Activated naive CD4-positive, alpha-beta T cell treated with anti-CD3 and anti-CD28 coated beads, Interleukin-2, amount 50 U/mL, for 24 hours (primary cell): Measurements from ENCODE around the gene SKI.
"Not testable (repeated sequence)": the region's sequence is repeated elsewhere in the genome, so short reads cannot be mapped to it uniquely, and the experiment has no call there.

ENCODE experiments used
- H3K27ac Mint-ChIP-seq: one replicate; pipeline ENCODE4 v1.8.0; 2021; ENCODE audit warnings: mild to moderate bottlenecking, mixed read lengths
- H3K27me3 Mint-ChIP-seq: one replicate; pipeline ENCODE4 v1.8.0; 2021; ENCODE audit warnings: mixed read lengths
- H3K36me3 Mint-ChIP-seq: one replicate; pipeline ENCODE4 v1.8.0; 2021; ENCODE audit warnings: mixed read lengths
- H3K4me1 Mint-ChIP-seq: one replicate; pipeline ENCODE4 v1.8.0; 2021; ENCODE audit warnings: mixed read lengths
- H3K4me3 Mint-ChIP-seq: one replicate; pipeline ENCODE4 v1.8.0; 2021; ENCODE audit warnings: mild to moderate bottlenecking, mixed read lengths
- H3K9me3 Mint-ChIP-seq: one replicate; pipeline ENCODE4 v1.8.0; 2021; ENCODE audit warnings: mixed read lengths

Gene SKI

GRCh38 chr1:2238361-2239012, 10.4 kb downstream of the SKI start:
- Mint-ChIP-seq H3K4me3 (peak overlapping the region; percentile 64), H3K9me3 (no peaks in the 10 kb centered on the region), H3K27me3 (no peaks in the 10 kb centered on the region), H3K36me3 (peaks cover 3% of the 10 kb centered on the region), H3K27ac (no peak overlapping the region), H3K4me1 (peaks cover 85% of the 10 kb centered on the region)

- H3K36me3 Mint-ChIP-seq, result peaks cover 5% of the 10 kb centered on the region
- peak overlapping the region; percentile 64 for H3K4me3 Mint-ChIP-seq
- H3K27ac Mint-ChIP-seq, result peak overlapping the region; percentile 76
- no peaks in the 10 kb centered on the region for H3K9me3 Mint-ChIP-seq
- peaks cover 86% of the 10 kb centered on the region for H3K4me1 Mint-ChIP-seq
- no peaks in the 10 kb centered on the region for H3K27me3 Mint-ChIP-seq
These were observed 10.9 kb downstream of the SKI start for GRCh38 chr1:2239013-2239370.

GRCh38 chr1:2239384-2239985, 11.4 kb downstream of the SKI start:
- Mint-ChIP-seq H3K4me1 (peaks cover 84% of the 10 kb centered on the region), H3K36me3 (peaks cover 5% of the 10 kb centered on the region), H3K27me3 (no peaks in the 10 kb centered on the region), H3K9me3 (no peaks in the 10 kb centered on the region), H3K27ac (peak overlapping the region; percentile 76), H3K4me3 (peak overlapping the region; percentile 64)

- H3K36me3 Mint-ChIP-seq, result peaks cover 5% of the 10 kb centered on the region
- no peaks in the 10 kb centered on the region for H3K9me3 Mint-ChIP-seq
- H3K27ac Mint-ChIP-seq, result peak overlapping the region; percentile 73
- H3K4me3 Mint-ChIP-seq, result peak overlapping the region; percentile 63
- no peaks in the 10 kb centered on the region for H3K27me3 Mint-ChIP-seq
- H3K4me1 Mint-ChIP-seq, result peaks cover 87% of the 10 kb centered on the region
These were observed 12.4 kb downstream of the SKI start for GRCh38 chr1:2240270-2241156.

- peak overlapping the region; percentile 48 for H3K27ac Mint-ChIP-seq
- peaks cover 84% of the 10 kb centered on the region for H3K4me1 Mint-ChIP-seq
- H3K9me3 Mint-ChIP-seq, result no peaks in the 10 kb centered on the region
- H3K27me3 Mint-ChIP-seq, result no peaks in the 10 kb centered on the region
- H3K4me3 Mint-ChIP-seq, result peak overlapping the region; percentile 34
- H3K36me3 Mint-ChIP-seq, result peaks cover 3% of the 10 kb centered on the region
These were observed 13.7 kb downstream of the SKI start for GRCh38 chr1:2241820-2242219.

GRCh38 chr1:2242814-2243725, 15.0 kb downstream of the SKI start:
- Mint-ChIP-seq H3K27ac (peak overlapping the region; percentile 12), H3K4me3 (peak overlapping the region; percentile 34), H3K27me3 (no peaks in the 10 kb centered on the region), H3K36me3 (peaks cover 3% of the 10 kb centered on the region), H3K4me1 (peaks cover 86% of the 10 kb centered on the region), H3K9me3 (no peaks in the 10 kb centered on the region)

- H3K9me3 Mint-ChIP-seq, H3K36me3 Mint-ChIP-seq, H3K27me3 Mint-ChIP-seq: not testable (repeated sequence)
- H3K27ac Mint-ChIP-seq, result peak overlapping the region; percentile 30
- H3K4me1 Mint-ChIP-seq, result peaks cover 88% of the 10 kb centered on the region
- H3K4me3 Mint-ChIP-seq, result peak overlapping the region; percentile 65
These were observed 18.9 kb downstream of the SKI start for GRCh38 chr1:2247045-2247394.

GRCh38 chr1:2247760-2248126, 19.6 kb downstream of the SKI start:
- no peaks in the 10 kb centered on the region for H3K9me3 Mint-ChIP-seq
- H3K4me1 Mint-ChIP-seq, result peaks cover 88% of the 10 kb centered on the region
- peaks cover 5% of the 10 kb centered on the region for H3K36me3 Mint-ChIP-seq
- H3K27me3 Mint-ChIP-seq, result no peaks in the 10 kb centered on the region
- H3K27ac Mint-ChIP-seq, result no peak overlapping the region
- no peak overlapping the region for H3K4me3 Mint-ChIP-seq

GRCh38 chr1:2248127-2248826, 20.2 kb downstream of the SKI start:
- Mint-ChIP-seq H3K4me1 (peaks cover 88% of the 10 kb centered on the region), H3K9me3 (no peaks in the 10 kb centered on the region), H3K27me3 (no peaks in the 10 kb centered on the region), H3K36me3 (peaks cover 5% of the 10 kb centered on the region), H3K27ac (peak overlapping the region; percentile 87), H3K4me3 (peak overlapping the region; percentile 61)

GRCh38 chr1:2248854-2249558, 20.9 kb downstream of the SKI start:
- H3K27me3 Mint-ChIP-seq, result no peaks in the 10 kb centered on the region
- H3K4me3 Mint-ChIP-seq, result peak overlapping the region; percentile 61
- H3K4me1 Mint-ChIP-seq, result peaks cover 83% of the 10 kb centered on the region
- H3K9me3 Mint-ChIP-seq, result no peaks in the 10 kb centered on the region
- peaks cover 2% of the 10 kb centered on the region for H3K36me3 Mint-ChIP-seq
- peak overlapping the region; percentile 87 for H3K27ac Mint-ChIP-seq

GRCh38 chr1:2249559-2249906, 21.4 kb downstream of the SKI start:
- Mint-ChIP-seq H3K27me3 (no peaks in the 10 kb centered on the region), H3K27ac (no peak overlapping the region), H3K4me3 (no peak overlapping the region)

GRCh38 chr1:2250721-2251281, 22.7 kb downstream of the SKI start:
- peak overlapping the region; percentile 36 for H3K4me3 Mint-ChIP-seq
- H3K27me3 Mint-ChIP-seq, result no peaks in the 10 kb centered on the region
- H3K9me3 Mint-ChIP-seq, result no peaks in the 10 kb centered on the region
- H3K27ac Mint-ChIP-seq, result peak overlapping the region; percentile 51
- peaks cover 70% of the 10 kb centered on the region for H3K4me1 Mint-ChIP-seq
- peaks cover 5% of the 10 kb centered on the region for H3K36me3 Mint-ChIP-seq

More at GRCh38 chr1:2249559-2249906, 21.4 kb downstream of the SKI start:
- peaks cover 4% of the 10 kb centered on the region for H3K36me3 Mint-ChIP-seq
- H3K4me1 Mint-ChIP-seq, result peaks cover 80% of the 10 kb centered on the region
- no peaks in the 10 kb centered on the region for H3K9me3 Mint-ChIP-seq

- Mint-ChIP-seq H3K27ac (no peak overlapping the region), H3K4me1 (peaks cover 65% of the 10 kb centered on the region), H3K4me3 (peak overlapping the region; percentile 36), H3K27me3 (no peaks in the 10 kb centered on the region), H3K9me3 (no peaks in the 10 kb centered on the region), H3K36me3 (peaks cover 5% of the 10 kb centered on the region)
These were observed 23.2 kb downstream of the SKI start for GRCh38 chr1:2251363-2251762.

GRCh38 chr1:2251786-2252185, 23.7 kb downstream of the SKI start:
- Mint-ChIP-seq H3K36me3 (peaks cover 5% of the 10 kb centered on the region), H3K4me3 (peak overlapping the region; percentile 11), H3K9me3 (no peaks in the 10 kb centered on the region), H3K27me3 (no peaks in the 10 kb centered on the region), H3K27ac (peak overlapping the region; percentile 88), H3K4me1 (peaks cover 60% of the 10 kb centered on the region)
